ENCODE results near the gene NPRL2. TPM values are rescaled to one million over a fixed set of nuclear protein-coding genes. Genes with fewer than 3 reads are reported as not detected.
"Not testable (repeated sequence)": the region's sequence is repeated elsewhere in the genome, so short reads cannot be mapped to it uniquely, and the experiment has no call there.

Gene NPRL2
- total RNA-seq, 2 experiments from 2014 or later = 59.8 to 60.3 TPM

DNA sequence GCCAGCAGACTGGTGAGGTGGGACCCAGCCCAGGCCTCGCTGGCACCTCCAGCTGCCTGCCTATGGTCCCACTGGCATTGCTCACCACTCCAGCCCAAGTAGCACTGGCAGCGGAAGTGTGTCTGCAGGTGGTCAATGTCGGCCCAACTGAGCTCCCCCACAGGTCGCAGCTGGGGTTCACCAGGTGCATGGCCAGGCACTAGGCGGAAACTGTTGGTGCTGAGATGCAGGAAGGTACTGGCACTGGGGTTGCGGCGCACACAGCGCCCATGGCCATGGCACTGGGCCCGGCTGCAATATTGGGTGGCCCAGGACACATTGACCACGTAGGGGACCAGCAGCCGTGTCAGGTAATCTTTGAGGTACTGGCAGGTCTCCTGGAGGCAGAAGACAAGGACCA lies 32.4 kb downstream of the NPRL2 start:
- POLR2A ChIA-PET = interaction anchor here (1.3 to 3.3 kb wide), 4 partner anchors 10 to 19 kb away, joined by 4 to 13 read pairs (median 10); partner anchors contain the start of gene TUSC2

DNA sequence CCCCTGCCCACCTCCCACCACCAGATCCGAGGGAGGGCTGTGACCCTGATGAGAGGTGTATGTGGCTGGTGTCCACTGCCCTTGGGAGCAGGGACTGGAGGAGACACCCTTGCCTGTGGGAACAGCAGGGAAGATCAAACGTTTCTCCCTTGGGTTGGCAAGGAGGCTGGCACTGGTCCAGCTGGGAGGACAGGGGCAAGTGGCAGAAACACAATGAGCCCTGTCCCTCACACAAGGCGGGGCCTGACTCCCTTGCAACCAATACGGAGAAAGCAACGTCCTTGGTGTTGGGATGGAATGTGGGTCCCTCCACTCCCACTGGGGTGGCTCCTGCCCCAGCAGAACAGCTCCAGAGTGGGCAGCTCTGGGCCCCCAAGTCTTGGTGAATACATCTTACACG lies 33.3 kb downstream of the NPRL2 start:
- peaks cover 8% of the 10 kb centered on the region for H3K36me3 Mint-ChIP-seq (ENCODE audit: low read depth)
- peak overlapping the region; percentile 88 for H3K27ac Mint-ChIP-seq
- ATAC-seq (no peak), DNase-seq (no peak)
- H3K27me3 Mint-ChIP-seq (ENCODE audit: low read depth) = no peaks in the 10 kb centered on the region
- no peaks in the 10 kb centered on the region for H3K9me3 Mint-ChIP-seq (ENCODE audit: insufficient read depth)
- peak overlapping the region; percentile 59 for H3K4me3 Mint-ChIP-seq
- ChIA-PET POLR2A (interaction anchor here (1.0 to 3.3 kb wide), 3 partner anchors 11 to 20 kb away, joined by 4 to 13 read pairs (median 12); partner anchors contain the start of genes HYAL3, NAA80 and TUSC2), CTCF (interaction anchor here (1.4 kb wide), 1 partner anchor 28 kb away, joined by 3 read pairs; no protein-coding TSS in a partner anchor)
- peaks cover 35% of the 10 kb centered on the region for H3K4me1 Mint-ChIP-seq (ENCODE audit: low read depth)

More for the DNA sequence above, 32.4 kb downstream of the NPRL2 start:
- H3K27me3 Mint-ChIP-seq (ENCODE audit: low read depth) = no peaks in the 10 kb centered on the region
- H3K36me3 Mint-ChIP-seq (ENCODE audit: low read depth) = peaks cover 8% of the 10 kb centered on the region
- no peak overlapping the region for H3K4me3 Mint-ChIP-seq
- DNase-seq = no peak
- H3K4me1 Mint-ChIP-seq (ENCODE audit: low read depth) = peaks cover 40% of the 10 kb centered on the region
- no peak for ATAC-seq
- no peak overlapping the region for H3K27ac Mint-ChIP-seq
- H3K9me3 Mint-ChIP-seq (ENCODE audit: insufficient read depth) = no peaks in the 10 kb centered on the region
- CTCF ChIA-PET = interaction anchor here (1.9 to 7.4 kb wide), 3 partner anchors 10 to 91 kb away, joined by 5 to 113 read pairs (median 5); partner anchors contain the start of genes HYAL1, HYAL3, NAA80 and TUSC2

DNA sequence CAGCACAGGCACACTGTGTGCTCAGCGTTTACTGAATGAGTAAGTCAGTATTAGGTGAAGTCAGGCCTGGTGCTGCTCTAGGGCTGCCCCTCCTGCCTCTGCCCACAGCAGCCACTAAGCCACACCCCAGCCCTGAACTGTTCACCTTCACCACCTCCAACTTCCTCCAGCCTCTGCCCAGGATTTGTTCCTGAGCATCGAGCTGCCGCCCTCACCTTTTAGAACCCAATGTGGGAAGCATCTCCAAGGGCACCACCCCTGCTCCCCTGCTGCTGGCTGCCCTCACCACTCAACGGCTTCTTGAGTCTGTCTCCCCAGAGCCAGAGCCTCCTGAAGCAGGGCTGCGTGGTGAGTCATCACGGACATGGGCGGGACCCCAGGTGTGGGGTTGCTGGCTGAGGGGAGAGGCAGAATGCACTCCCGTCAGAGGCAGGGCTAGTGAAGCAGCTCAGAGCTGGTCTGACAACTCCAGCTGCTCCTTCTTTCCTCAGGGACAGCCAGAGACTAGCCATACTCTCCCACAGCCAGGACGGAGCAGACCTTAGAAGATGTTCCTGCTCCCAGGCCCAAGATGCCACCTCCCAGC lies 33.8 kb downstream of the NPRL2 start:
- Mint-ChIP-seq H3K36me3 (ENCODE audit: low read depth) (peaks cover 8% of the 10 kb centered on the region), H3K27ac (peak overlapping the region; percentile 88), H3K4me1 (ENCODE audit: low read depth) (peaks cover 33% of the 10 kb centered on the region), H3K9me3 (ENCODE audit: insufficient read depth) (no peaks in the 10 kb centered on the region), H3K27me3 (ENCODE audit: low read depth) (no peaks in the 10 kb centered on the region), H3K4me3 (peak overlapping the region; percentile 59)
- CTCF ChIA-PET = interaction anchor here (1.4 kb wide), 1 partner anchor 28 kb away, joined by 3 read pairs; no protein-coding TSS in a partner anchor
- DNase-seq (peak; percentile 80), ATAC-seq (peak; percentile 63)
- POLR2A ChIA-PET = interaction anchor here (1.0 to 3.3 kb wide), 3 partner anchors 11 to 21 kb away, joined by 4 to 13 read pairs (median 12); partner anchors contain the start of genes HYAL3, NAA80 and TUSC2

DNA sequence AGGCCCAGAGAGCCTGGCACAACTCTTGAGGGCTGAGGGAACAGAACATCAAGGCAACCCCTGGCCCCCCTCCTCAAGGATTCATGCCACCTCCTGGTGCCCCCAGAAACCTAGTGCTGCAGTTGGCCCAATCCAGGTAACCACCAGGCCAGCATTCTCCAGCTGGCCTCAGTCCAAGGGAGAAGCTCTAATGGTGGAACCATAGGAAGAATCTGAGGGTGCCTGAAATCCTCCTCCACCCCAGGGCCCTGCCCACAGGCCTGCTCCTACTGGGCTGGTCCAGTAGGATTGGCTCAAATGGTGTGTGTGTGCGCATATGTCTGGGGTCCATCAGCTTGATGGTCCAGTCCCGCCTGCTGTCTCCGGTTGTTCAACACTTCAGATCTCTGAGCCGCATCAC lies 35.8 kb downstream of the NPRL2 start:
- ChIA-PET CTCF (interaction anchor here (1.1 to 2.0 kb wide), 4 partner anchors 9 to 120 kb away, joined by 3 to 9 read pairs (median 6); partner anchors contain the start of genes HYAL3 and NAA80), POLR2A (interaction anchor here (0.9 to 1.8 kb wide), 2 partner anchors 17 to 23 kb away, joined by 3 to 4 read pairs; no protein-coding TSS in a partner anchor)
- H3K27me3 Mint-ChIP-seq (ENCODE audit: low read depth) = no peaks in the 10 kb centered on the region
- H3K36me3 Mint-ChIP-seq (ENCODE audit: low read depth) = peaks cover 9% of the 10 kb centered on the region
- H3K4me3 Mint-ChIP-seq = no peak overlapping the region
- peaks cover 24% of the 10 kb centered on the region for H3K4me1 Mint-ChIP-seq (ENCODE audit: low read depth)
- DNase-seq (no peak), ATAC-seq (no peak)
- H3K27ac Mint-ChIP-seq = no peak overlapping the region
- H3K9me3 Mint-ChIP-seq (ENCODE audit: insufficient read depth) = no peaks in the 10 kb centered on the region

DNA sequence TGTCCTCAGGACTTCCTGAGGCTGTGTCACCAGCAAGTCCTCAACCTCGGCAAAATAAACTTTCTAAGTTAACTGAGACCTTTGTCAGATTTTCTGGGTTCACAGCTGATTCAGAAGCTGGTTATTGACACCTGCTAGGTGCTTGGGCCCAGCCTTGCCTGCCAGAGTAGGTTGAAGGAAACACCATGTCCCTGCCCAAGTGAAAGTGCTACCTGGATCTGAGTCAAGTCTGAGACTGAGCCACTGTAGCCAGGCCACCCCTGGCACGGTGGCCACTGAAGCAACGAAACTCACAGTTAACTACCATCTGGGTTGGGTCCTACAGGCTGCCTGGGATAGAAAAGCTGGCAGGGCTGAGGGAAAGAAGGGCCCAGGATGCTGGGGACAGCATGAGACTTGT lies 36.2 kb downstream of the NPRL2 start:
- Mint-ChIP-seq H3K36me3 (ENCODE audit: low read depth) (peaks cover 7% of the 10 kb centered on the region), H3K4me1 (ENCODE audit: low read depth) (peaks cover 24% of the 10 kb centered on the region), H3K4me3 (no peak overlapping the region), H3K27ac (no peak overlapping the region), H3K9me3 (ENCODE audit: insufficient read depth) (no peaks in the 10 kb centered on the region), H3K27me3 (ENCODE audit: low read depth) (no peaks in the 10 kb centered on the region)
- ATAC-seq (no peak), DNase-seq (no peak)
- ChIA-PET POLR2A (interaction anchor here (1.8 kb wide), 1 partner anchor 16 kb away, joined by 4 read pairs; no protein-coding TSS in a partner anchor), CTCF (interaction anchor here (2.0 kb wide), 1 partner anchor 10 kb away, joined by 7 read pairs; no protein-coding TSS in a partner anchor)

DNA sequence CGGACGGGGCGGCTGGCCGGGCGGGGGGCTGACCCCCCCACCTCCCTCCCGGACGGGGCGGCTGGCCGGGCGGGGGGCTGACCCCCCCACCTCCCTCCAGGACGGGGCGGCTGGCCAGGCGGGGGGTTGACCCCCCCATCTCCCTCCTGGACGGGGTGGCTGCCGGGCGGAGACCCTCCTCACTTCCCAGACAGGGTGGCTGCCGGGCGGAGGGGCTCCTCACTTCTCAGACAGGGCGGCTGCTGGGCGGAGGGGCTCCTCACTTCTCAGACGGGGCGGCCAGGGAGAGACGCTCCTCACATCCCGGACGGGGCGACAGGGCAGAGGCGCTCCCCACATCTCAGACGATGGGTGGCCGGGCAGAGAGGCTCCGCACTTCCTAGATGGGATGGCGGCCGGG lies 38.5 kb downstream of the NPRL2 start:
- CTCF ChIA-PET; H3K27me3 Mint-ChIP-seq (ENCODE audit: low read depth); H3K36me3 Mint-ChIP-seq (ENCODE audit: low read depth); H3K4me3 Mint-ChIP-seq; POLR2A ChIA-PET; DNase-seq; H3K27ac Mint-ChIP-seq; ATAC-seq; H3K9me3 Mint-ChIP-seq (ENCODE audit: insufficient read depth): not testable (repeated sequence)
- peaks cover 16% of the 10 kb centered on the region for H3K4me1 Mint-ChIP-seq (ENCODE audit: low read depth)

DNA sequence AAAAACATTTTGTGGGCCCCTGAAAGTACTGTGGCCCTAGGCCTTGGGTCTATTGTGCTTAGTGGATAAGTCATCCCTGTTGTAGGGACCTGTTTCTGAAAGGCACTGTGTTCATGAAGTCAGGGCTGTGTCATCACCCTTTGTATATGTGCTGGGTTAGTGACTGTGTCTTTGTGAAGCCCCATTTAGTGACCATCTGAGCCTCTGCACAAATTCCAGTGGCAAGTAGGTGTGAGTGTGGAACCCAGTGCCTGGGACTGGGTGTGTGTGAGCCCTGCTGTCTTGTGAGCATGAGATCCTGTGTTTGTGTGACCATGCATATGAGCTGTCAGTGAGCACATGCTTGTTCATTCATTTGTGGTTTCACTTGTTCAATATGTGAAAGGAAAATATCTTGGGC lies 46.0 kb downstream of the NPRL2 start:
- Mint-ChIP-seq H3K27ac (no peak overlapping the region), H3K27me3 (ENCODE audit: low read depth) (no peaks in the 10 kb centered on the region), H3K9me3 (ENCODE audit: insufficient read depth) (no peaks in the 10 kb centered on the region), H3K36me3 (ENCODE audit: low read depth) (peaks cover 2% of the 10 kb centered on the region), H3K4me3 (no peak overlapping the region), H3K4me1 (ENCODE audit: low read depth) (peaks cover 13% of the 10 kb centered on the region)
- ATAC-seq (no peak), DNase-seq (no peak)
- POLR2A ChIA-PET = no interaction called here
- CTCF ChIA-PET = interaction anchor here (2.0 to 10.1 kb wide), 2 partner anchors 17 to 58 kb away, joined by 5 to 113 read pairs; partner anchors contain the start of gene HYAL2

DNA sequence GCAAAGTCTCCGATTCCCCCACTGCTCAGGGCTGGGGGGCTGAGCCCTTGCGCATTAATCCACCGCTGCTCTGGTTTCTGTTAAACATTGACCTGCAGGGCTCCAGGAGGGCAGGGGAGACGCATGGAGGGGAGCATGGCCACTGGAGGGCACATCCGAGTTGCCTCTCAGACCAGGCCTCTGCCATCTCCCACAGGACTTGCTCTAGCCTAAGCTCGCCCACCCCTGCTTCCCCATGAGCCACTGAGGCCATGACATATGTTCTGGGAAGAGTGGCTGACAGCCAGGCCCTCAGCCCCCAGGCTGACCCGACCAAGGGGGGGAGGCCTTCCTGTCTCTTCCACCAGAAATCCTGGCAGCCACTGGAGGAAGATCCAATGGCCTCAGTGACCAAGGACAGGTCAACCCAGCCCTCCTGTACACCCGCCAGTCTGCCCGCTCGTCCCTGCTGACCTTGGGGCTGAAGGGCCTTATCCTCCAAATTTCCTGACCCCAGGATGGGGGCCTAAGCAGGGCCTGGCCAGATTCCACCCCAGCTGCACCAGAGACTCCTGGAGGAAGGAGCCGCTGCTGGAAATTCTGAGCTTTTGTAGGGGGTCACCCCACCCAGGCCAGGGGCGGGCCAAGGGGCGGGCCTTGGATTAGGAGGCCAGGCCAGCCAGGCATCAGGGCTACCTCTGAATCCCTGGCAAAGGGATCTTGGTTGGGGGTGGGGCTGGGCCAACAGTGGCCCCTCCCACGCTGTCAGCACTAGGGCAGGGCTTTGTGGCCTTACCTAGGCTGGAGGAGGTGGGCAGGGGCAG lies 47.4 kb downstream of the NPRL2 start, which contains the start of gene HYAL1:
TSS of gene HYAL1 (minus strand) at position 562 of the 803 bp plus-strand sequence. CDS start 618 bp downstream, outside the sequence.
- Mint-ChIP-seq H3K4me1 (ENCODE audit: low read depth) (peaks cover 15% of the 10 kb centered on the region), H3K27ac (no peak within 1 kb of the TSS), H3K4me3 (no peak within 1 kb of the TSS), H3K36me3 (ENCODE audit: low read depth) (no peaks in the 10 kb centered on the region), H3K27me3 (ENCODE audit: low read depth) (no peaks in the 10 kb centered on the region), H3K9me3 (ENCODE audit: insufficient read depth) (no peaks in the 10 kb centered on the region)
- DNase-seq = peak; percentile 21
- ChIA-PET CTCF (interaction anchor here (10.1 kb wide), 1 partner anchor 18 kb away, joined by 113 read pairs; the partner anchor contains the start of gene HYAL2), POLR2A (interaction anchor here (1.3 kb wide), 1 partner anchor 33 kb away, joined by 3 read pairs; no protein-coding TSS in a partner anchor)
- no peak for ATAC-seq

DNA sequence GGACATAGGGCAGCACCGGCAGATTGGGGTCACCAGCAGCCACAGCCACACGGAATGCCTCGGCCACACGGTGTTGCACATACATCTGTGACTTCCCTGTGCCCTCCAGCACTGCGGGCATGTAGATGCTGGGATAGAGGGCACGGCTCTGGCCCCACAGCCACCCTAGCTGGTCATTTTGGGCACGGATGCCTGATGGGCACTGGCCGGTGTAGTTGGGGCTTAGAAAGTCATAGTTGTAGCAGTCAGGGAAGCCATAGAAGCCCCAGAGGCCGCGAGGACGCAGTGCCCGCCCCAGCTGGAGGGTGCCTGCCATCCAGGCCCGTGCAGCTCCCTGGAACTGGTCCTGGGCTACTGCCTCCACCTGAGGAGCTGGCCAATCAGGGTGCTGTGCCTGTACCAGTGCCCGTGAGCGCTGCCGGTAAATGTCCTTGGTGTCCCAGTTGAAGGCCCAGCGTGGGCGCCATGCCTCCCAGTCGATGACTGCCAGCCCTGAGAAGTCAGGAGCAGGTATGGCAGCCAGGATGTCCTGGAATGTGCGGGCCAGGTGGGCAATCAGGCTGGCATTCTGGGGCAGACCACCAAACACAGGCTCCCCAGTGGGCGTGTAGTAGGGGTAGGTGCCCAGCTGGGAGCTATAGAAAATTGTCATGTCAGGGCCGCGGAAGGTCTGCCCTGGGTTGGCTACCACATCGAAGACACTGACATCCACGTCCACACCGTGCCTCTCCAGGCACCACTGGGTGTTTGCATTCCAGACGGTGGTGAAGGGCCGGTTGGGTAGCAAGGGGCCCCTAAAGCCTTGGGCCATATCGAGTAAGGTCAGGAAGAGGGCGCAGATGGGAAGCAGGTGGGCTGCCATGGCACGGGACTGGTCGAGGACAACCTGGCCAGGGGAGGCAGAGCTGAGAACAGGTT lies 48.2 kb downstream of the NPRL2 start:
- no peak for DNase-seq
- Mint-ChIP-seq H3K9me3 (ENCODE audit: insufficient read depth) (no peaks in the 10 kb centered on the region), H3K4me1 (ENCODE audit: low read depth) (peaks cover 23% of the 10 kb centered on the region), H3K36me3 (ENCODE audit: low read depth) (no peaks in the 10 kb centered on the region), H3K27me3 (ENCODE audit: low read depth) (no peaks in the 10 kb centered on the region), H3K27ac (no peak overlapping the region), H3K4me3 (no peak overlapping the region)
- CTCF ChIA-PET = interaction anchor here (10.1 kb wide), 1 partner anchor 19 kb away, joined by 113 read pairs; the partner anchor contains the start of gene HYAL2
- ATAC-seq = no peak
- POLR2A ChIA-PET = interaction anchor here (1.3 kb wide), 1 partner anchor 34 kb away, joined by 3 read pairs; no protein-coding TSS in a partner anchor

DNA sequence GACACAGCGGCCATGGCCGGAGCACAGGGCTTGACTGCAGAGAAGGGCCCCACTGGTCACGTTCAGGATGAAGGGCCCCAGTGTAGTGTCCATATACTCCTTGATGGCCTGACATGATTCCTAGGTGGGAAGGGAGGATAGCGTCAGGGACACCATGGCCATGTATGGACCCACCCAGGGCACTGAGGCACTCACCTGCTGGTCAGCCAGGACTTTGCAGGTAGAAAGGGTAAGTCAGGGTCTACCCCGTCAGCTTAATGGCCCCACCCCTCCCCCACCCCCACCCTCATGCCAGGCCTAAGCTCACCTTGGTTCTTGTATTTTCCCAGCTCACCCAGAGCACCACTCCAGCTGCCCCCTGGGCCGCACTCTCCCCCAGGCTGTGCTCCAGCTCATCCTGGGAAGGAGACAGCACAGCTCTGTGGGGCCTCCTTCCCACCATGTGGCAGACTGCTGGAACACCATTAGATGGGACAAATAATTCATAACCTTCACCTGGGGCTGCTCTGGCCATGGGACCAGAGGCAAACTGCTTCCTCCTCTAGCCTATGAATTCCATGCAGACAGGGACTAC lies 49.8 kb downstream of the NPRL2 start:
- H3K27ac Mint-ChIP-seq = peak overlapping the region; percentile 99
- DNase-seq (no peak), ATAC-seq (no peak)
- ChIA-PET POLR2A (no interaction called here), CTCF (interaction anchor here (10.1 kb wide), 1 partner anchor 21 kb away, joined by 113 read pairs; the partner anchor contains the start of gene HYAL2)
- peaks cover 32% of the 10 kb centered on the region for H3K4me1 Mint-ChIP-seq (ENCODE audit: low read depth)
- no peaks in the 10 kb centered on the region for H3K27me3 Mint-ChIP-seq (ENCODE audit: low read depth)
- H3K36me3 Mint-ChIP-seq (ENCODE audit: low read depth) = peaks cover 2% of the 10 kb centered on the region
- no peaks in the 10 kb centered on the region for H3K9me3 Mint-ChIP-seq (ENCODE audit: insufficient read depth)
- H3K4me3 Mint-ChIP-seq = peak overlapping the region; percentile 97
